Activated T-cell treated with anti-CD3 and anti-CD28 coated beads for 1 hour (primary cell): ENCODE results near the gene APBA2.

Experiments used
- DNase-seq: peaks from one replicate; pipeline ENCODE4 v3.0.0-alpha.2; 2020; ENCODE audit warnings: low read depth

The APBA2 gene

DNA sequence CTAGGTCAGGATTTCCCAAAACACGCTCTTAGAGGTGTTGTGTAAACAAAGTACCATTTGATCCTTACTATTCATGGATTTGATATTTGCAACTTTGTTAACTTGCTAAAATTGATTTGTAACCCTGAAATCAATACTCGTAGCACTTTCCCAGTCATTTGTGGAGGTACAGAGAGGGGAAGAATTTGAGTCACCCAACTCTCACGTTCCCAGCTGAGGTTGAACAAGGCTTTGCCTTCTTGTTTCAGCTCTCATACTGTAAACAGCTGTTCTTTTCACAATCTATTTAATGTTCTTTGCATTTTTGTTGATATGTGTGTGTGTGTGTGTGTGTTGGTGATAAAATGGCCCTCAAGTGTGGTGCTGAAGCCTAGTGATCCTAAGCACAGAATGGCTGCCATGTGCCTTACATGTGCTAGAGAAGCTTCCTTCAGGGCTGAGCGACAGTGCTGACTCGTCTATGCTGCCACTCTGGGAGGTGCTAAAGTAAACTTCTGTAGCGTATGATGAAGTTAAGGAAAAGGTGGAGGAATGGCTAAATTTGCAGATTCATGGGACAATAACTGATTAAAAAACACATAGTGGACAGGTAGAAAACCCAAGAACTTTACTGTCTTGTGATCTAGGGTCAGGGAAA is 173.2 kb downstream of the APBA2 start:
- DNase-seq, result no peak

GRCh38 chr15:29059871-29060640 is 174.3 kb downstream of the APBA2 start:
- no peak for DNase-seq

GRCh38 chr15:29061746-29062145 is 176.0 kb downstream of the APBA2 start:
- no peak for DNase-seq

DNA sequence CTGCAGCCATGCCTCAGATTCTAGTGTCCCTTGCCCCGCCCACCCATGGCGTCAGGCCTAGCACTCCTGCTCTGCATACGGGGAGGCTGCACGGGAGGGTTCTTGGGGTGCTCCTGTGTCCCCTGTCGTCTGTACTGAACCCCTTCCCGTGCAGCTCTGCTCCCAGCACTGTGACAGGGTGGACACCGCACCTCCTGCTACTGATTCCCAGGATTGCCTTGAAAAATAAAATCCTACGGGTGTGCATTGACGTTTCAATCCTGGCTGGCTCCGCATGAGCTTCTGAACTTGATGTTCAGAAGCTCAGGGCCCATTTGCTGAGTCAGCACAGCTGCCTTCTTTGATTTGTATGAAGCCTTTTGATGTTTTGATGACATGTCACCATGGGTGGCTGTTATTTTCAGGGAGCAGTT is 176.4 kb downstream of the APBA2 start:
- DNase-seq, result no peak

DNA sequence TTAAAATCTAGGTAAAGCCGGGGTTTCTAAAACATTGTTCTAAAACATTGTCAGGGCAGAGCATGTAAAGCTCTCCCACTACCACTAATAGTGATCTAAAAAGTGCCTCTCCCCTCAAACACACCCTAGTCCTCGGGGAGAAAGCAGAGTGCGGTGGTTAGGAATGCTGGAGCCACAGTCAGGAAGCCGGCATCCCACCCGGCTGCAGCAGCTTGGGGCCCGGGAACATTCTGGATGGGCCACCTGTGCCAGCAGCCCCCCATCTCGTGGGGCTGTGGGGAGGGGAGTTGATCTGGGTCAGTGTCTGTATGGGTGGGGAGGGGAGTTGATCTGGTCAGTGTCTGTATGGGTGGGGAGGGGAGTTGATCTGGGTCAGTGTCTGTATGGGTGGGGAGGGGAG is 176.9 kb downstream of the APBA2 start:
- no peak for DNase-seq

DNA sequence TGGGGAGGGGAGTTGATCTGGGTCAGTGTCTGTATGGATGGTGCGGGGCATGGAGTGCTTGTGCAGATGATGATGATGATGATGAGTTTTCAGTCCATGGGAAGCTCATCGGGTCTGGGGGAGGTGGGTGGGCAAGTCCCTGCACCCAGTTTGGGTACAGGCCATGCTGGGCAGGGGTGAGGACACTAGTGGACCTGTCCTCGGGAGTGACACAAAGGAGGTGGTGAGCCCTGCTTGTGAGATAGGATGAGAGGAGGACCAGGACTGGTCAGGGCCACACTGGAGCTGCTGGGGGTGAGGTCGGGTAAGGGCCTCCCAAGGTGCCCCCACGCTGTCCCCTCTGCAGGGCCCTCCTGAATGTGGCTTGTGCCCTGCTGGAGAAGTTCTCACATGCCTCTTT is 177.9 kb downstream of the APBA2 start:
- no peak for DNase-seq

DNA sequence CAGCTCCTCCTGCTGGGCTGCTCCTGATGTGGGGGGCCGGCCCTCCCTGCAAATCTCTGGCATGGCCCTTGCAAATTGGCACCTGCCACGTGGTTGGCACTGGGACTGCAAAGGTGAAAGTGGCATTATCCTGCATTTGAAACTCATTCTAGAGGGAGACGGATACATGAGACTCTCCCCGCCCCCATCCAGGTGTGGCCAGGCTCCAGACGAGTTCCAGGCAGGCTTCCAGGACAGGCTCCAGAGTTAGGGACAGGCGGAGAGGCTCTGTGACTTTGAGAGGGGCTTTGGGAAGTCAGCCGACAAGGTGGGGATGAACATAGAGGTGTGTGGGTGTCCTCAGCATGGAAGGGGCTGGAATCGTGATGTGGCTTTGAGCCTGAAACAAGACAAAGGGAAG is 178.5 kb downstream of the APBA2 start:
- no peak for DNase-seq

GRCh38 chr15:29064731-29065130 is 179.0 kb downstream of the APBA2 start:
- DNase-seq, result no peak

DNA sequence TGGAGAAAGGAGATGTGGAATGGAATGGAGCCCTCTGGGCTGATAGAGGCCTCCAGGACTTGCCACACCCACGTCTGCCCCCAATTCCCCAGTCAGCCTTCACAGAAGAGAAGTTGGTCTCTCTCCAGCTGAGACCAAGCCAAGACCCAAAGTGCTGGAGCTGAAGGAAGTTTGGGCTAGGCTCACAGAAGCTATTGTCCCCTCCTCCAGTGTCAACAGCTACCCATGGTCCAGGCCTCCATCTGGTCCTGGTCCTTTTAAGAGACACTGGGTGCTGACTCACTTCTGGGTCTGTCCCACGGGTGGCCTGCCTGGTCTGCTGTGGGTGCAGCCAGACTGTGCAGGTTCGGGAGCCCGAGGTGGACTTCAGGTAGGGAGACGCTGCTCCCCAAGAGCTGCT is 179.8 kb downstream of the APBA2 start:
- DNase-seq, result no peak

GRCh38 chr15:29066310-29066709 is 180.5 kb downstream of the APBA2 start:
- DNase-seq, result no peak

- no peak for DNase-seq
Measured at GRCh38 chr15:29066838-29067237, 181.1 kb downstream of the APBA2 start.

DNA sequence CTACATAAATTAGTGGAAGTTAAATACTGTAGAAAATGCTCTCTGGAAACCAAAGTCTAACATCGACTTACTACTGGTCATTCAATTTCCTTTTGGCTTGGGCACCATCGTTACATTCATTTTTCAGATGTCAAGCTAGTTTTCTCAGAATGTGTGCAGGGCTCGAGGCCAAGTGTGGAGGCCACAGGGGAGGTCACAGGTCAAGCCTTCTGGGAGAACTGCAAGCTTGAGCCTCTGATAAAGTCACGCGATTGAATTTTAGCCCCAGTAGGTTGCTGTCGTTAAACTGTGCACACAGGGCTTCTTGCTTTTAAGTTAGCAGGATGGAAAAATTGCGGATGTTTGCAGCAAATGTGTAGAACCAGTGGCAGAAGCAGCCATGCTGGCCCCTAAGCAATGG is 182.2 kb downstream of the APBA2 start:
- no peak for DNase-seq

- no peak for DNase-seq
Measured at GRCh38 chr15:29070471-29071231, 184.9 kb downstream of the APBA2 start.

DNA sequence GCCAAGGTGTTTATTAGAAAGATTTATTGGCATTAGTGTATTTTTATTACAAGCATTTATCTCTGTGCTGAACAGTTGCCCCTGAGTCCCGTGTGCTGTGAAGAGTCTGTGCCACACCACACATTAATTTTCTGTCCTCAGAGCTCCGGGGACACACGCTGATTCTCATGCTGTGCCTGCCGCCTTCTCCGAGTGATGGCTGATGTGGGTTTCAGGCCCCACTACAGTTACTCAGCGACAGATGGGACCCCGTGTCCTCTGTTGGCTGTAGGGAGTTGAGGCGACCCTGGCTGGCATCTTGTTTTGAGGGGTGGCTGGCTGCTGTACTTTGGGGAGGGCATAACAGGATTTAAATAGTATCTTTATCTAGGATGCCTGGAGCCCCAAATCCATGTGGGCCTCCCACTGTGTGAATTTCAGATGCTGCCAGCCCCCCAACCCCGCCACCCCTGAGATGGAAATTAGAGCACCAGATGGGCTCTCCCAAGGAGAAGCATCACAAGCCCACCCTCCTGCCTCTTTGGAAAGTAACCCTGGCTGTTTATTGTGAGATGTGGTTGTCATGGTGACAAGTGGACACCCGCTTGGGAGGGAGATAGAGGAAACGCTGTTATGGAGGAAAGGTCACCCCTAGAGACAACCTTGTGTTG is 185.6 kb downstream of the APBA2 start:
- DNase-seq, result no peak

DNA sequence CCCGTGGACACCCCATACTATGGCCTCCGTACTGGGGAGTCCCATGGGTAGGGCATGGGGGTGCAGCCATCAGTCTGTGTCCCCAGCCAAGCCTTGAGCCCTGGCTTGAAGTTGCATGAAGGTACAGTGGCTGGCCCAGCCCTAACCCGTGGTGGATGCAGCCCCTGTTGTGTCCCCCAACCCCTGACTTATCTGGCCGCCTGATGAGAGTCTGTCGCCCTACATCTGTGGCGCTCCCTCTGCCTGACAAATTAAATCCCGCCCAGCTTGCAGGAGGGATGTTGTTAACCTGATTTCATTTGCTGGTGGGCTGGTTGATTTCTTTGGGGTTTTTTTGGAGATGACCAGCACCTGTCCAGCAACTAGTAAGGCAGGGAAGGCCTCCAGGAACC is 186.1 kb downstream of the APBA2 start:
- no peak for DNase-seq

DNA sequence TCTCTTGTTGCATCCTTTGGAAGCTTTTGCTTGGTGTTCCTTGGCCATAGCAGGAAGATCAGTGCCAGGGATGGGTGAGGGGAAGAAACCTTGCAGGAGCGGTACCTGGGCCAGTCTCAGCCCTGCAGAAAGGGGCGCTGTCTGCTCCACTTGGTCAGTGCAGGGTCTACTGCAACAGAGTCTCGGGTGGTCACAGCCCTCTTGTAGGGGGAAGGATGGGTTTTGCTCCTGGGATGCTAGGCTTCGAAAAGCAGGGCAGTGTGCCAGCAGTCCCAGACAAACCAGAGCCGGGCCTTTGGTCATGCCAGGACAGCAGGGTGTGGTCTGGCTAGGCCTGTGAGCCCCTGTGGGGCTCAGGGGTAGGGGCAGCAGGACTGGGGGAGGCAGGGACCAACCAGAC is 186.7 kb downstream of the APBA2 start:
- no peak for DNase-seq

GRCh38 chr15:29074045-29074444 is 188.3 kb downstream of the APBA2 start:
- no peak for DNase-seq

DNA sequence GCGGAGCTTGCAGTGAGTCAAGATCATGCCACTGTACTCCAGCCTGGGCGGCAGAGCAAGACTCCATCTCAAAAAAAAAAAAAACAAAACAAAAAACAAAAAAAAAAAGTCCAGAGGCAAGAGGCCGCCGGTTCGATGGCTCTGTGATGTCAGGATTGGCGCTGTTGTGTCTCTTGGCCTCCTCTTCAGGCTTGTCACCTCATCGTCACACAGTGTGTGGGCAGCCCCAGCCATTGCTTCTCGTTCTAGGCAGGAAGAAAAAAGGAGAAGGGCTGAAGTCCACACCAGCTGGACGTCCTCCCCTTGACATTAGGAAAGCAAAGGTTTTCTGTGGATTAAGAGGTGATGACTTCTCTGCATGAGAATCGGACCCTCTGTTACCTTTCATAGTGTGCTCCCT is 192.8 kb downstream of the APBA2 start:
- no peak for DNase-seq

DNA sequence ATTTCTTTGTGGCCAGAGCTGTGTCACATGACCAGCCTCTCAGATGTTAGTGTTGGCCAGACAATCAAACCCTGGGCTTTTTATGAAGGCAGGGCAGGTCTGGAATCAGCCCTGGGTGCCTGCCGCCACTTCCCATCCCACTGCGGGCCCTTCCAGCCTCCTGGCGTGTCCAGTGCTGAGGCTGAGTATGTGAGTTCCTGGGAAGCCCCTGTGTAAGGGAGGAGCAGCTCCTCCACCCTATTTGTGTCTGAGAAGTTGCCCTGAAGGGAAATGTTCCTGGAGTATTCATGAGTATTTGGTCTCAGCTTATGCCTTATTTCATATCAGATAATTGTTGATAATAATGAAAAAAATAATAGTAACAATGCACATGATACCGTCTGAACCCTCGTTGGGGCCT is 193.7 kb downstream of the APBA2 start:
- DNase-seq, result no peak

GRCh38 chr15:29081781-29082180 is 196.0 kb downstream of the APBA2 start:
- no peak for DNase-seq

GRCh38 chr15:29083161-29083560 is 197.4 kb downstream of the APBA2 start:
- DNase-seq, result no peak

DNA sequence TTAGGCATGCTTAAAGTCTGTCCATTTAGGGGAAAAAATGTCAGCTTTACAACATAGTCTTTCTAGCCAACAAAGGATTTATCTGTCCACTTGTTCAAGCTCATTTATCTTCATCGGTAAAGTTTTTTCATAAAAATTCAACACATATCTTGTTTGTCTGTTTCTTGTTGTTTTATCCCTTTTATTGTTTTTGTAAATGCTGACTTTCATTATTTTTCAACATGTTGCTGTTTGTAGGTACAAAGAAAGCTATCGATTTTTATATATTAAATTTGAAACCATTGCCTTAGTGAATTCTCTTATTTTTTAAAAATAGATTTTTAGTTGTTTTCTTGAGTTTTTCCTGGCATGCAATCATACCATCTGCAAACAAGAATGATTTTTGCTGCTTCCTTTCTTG is 198.1 kb downstream of the APBA2 start:
- DNase-seq, result no peak

- DNase-seq, result no peak
Measured at GRCh38 chr15:29086001-29086400, 200.2 kb downstream of the APBA2 start.
